GM21528 (cell line): Measurements from ENCODE around the gene PLXNA2.

Experiments used
- ATAC-seq: cut with Tn5 transposase; IDR thresholded peaks from one replicate; pipeline ENCODE4 v1.9.1; 2021; ENCODE audit warnings: mild to moderate bottlenecking, moderate library complexity; ENCODE audit not compliant: unreplicated experiment, low FRiP score

Gene PLXNA2

GRCh38 chr1:208055535-208055934 is 188.6 kb downstream of the PLXNA2 start:
- no peak for ATAC-seq

DNA sequence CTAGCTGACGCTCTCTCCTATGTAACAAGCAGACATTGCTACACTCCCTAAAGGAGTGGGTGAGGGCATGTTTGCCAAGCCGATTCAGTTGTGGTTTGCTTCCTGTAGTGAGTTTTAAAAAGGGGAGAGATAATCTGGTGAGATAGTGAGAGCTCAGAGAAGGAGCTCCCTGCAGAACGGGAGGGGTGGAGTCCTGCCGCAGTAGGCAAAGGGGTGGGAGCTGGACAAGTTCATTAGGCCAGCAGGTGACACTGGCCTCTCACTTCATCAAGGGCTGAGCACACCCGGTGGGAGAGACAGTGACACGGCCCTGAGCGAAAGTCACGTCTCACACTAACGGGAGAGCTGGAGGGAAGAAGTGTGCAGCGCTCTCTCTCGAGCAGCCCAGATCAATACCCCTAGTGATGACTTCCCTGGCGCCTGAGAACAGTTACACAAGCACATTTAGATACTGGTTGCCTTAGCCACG is 189.2 kb downstream of the PLXNA2 start:
- ATAC-seq = no peak

DNA sequence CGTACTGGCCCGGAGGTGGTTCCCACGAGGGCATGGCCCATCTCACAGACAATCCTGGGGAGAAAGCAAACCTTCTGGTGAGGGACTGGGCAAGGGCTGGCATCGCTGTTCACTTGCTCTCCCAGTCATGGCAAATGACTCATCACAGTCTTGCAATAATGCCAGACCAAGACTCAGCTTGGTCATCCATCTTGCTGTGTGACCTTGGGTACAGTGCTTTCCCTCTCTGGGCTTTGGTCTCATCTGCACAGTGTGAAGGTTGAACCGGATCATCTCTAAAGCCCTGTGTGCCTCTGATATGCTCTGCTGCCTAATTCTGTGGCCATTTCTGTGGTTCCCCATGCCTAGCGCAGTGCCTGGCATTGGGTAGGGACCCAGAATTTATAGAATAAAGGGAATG is 189.7 kb downstream of the PLXNA2 start:
- ATAC-seq = no peak

GRCh38 chr1:208053661-208054060 is 190.5 kb downstream of the PLXNA2 start:
- ATAC-seq = no peak

GRCh38 chr1:208052926-208053407 is 191.2 kb downstream of the PLXNA2 start:
- ATAC-seq = no peak

DNA sequence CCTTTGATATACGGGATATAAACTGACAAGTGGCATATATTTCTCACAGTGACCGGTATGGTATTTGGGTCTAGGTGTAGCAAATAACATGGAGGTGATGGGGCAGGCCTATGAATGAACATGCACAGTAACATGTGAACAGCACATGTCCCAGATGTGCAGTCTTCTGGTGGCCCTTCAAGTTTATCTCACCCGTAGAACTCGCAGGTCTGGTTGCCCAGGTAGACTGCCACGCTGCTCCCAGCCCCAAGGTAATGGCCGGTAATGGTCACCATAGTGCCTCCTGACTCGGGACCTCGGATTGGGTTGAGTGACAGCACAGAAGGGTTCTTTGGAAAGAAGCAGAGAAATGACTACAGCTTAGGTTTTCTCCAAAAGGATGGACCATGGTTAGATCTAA is 192.0 kb downstream of the PLXNA2 start:
- ATAC-seq = no peak

DNA sequence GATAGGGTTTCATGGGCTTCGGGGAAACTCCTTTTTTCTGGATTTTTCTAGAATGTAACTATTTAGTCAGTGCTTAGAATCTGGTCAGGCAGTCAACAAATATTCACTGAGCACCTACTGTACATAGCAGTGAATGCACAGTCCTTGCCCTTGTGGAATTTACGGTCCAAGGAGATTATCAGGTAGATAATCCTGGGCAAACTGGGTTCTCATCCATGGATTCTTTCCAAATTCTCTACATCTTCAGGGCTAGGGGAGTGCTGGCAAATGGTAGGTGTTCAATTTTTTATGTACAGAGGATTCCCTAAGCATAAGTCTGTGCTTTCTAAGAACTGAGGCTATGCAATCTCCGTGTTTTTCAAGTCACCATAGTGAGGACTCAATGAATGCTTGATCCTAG is 192.5 kb downstream of the PLXNA2 start:
- no peak for ATAC-seq

GRCh38 chr1:208048904-208049303 is 195.3 kb downstream of the PLXNA2 start:
- ATAC-seq = no peak

GRCh38 chr1:208047975-208048374 is 196.2 kb downstream of the PLXNA2 start:
- ATAC-seq = no peak

DNA sequence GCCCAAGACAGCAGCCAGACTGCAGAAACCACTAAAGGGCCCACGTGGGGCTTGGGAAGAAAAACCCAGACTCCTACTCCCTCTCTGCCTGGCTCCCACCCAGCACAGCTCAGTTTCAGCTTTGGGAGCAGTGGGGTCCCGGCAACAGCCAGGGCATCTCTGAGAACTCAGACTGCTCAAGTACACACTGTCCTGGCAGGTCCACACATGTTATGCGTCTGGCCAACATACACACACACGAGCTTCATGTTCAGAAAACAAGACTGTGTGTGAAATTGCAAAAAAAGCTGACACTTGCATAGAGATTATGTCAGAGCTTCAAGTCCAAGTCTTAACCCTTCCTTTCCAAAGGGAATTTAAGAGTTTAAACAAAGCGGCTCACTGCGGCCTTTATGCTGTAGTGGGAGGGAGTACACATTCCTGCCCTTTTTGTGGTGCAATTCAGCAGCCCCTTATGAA is 196.7 kb downstream of the PLXNA2 start:
- no peak for ATAC-seq

- ATAC-seq = no peak
These were observed 198.5 kb downstream of the PLXNA2 start for GRCh38 chr1:208045463-208046260.

DNA sequence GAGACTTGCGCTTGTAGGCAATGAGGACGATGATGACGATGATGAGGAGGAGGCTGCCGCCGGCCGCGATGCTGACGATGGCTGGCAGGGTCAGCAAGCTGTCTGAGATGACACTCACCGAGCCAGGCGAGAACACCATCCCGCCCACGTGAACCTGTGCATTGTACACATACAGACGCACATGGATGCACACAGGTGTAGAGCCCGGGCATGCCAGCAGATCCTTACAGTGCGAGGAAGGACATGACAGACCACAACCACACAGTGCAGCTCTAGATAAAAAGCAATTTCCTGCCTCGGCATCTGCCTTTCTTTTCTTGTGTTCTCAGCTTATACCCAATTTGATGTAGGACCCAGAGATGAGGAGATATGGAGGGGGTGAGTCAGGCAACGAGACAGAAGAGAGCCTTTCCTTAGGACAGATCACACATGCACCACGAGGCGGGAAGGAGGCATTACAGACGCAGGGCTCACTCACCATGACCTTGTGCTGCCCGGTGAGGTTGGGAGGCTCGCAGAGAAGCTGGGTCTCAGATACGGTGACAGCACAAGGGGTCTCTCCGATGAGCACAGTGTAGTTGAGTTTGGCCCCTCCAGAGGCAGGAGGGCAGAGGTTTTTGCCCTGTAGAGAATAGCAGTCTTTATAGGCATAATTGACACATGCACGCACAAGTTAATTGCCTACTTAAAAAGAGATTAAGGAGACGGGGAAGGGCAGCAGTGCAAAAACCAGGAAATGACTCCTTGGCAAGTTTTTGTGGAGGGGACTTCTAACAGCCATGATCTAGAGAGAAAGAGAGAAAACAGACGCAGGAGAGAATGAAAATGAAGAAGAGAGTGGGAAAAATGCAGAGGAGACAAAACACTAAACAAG is 199.4 kb downstream of the PLXNA2 start:
- ATAC-seq = no peak

GRCh38 chr1:208043691-208044181 is 200.4 kb downstream of the PLXNA2 start:
- no peak for ATAC-seq

GRCh38 chr1:208042868-208043267 is 201.3 kb downstream of the PLXNA2 start:
- ATAC-seq = no peak

GRCh38 chr1:208042041-208042615 is 202.1 kb downstream of the PLXNA2 start:
- no peak for ATAC-seq

DNA sequence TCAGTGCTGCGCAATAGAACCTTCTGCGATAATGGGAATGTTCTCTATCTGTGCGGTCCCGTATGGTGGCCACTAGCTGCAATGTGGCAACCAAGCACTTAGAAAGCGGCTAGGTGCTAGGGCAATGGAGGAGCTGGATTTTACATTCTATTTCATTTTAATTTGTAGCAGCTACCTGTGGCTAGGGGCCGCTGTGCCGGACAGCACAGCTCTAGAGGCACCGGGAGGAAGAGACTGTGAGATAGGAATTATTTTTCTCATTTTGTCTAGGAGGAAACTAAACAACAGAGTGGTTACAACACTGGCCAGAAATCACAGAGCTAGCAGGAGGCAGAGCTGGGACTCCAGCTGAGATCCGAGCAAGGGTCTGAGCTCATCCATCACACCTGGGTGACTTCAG is 202.7 kb downstream of the PLXNA2 start:
- no peak for ATAC-seq

DNA sequence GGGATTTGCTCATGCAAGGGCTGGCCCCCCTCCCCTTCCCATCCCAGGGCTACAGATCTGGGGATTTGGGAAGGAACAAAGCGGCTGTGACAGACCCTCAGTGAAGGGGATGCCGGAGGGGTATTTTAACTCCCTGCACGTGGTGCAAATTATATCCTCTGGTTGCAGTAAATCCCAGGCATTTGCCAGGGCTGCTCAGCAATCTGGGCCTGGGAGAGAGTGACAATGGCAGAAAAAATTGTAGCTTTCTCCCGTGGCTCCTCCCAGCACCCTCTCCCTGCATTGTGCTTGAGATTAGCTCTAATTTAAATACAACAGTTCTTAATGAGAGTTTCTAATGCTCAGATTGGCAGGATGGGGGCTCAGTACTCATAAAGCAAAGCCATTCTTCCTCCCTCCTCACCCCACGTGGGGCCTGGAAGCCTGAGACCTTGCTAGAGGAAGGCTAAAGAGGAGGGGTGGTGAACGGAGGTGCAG is 203.3 kb downstream of the PLXNA2 start:
- no peak for ATAC-seq

- ATAC-seq = no peak
These were observed 204.4 kb downstream of the PLXNA2 start for GRCh38 chr1:208039536-208040332.

DNA sequence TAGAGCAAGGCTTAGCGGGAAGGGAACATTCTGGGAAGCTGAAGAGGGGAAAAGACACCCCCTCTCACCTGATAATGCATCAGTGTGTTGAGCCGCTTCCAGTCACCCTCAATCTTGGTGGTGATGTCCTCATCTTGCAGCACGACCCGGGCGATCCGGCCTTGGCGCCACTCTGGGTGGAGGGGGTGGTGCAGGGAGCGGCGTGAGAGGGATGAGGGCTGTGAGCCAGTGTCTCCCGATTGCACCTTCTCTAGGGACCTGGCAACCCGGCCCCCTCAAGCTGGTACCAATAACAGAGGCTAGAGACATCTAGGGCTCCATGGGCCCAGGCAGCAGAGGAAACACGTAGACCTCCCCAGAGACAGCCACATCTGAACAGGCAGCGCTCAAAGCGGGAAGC is 205.9 kb downstream of the PLXNA2 start:
- no peak for ATAC-seq
